Measurements from ENCODE around the gene MYO5B. TPM values are rescaled to one million over a fixed set of nuclear protein-coding genes. Genes with fewer than 3 reads are reported as not detected.

MYO5B gene
- total and polyA plus RNA-seq, 9 of the 15 experiments (the other 6 are each of a cell fraction or from before 2014, with no cell fraction given): 0.07 to 0.42 (median 0.28) TPM

GRCh38 chr18:49966090-49966489, 228.9 kb downstream of the MYO5B start (continued):
- TF ChIP-seq, protein P1, sequence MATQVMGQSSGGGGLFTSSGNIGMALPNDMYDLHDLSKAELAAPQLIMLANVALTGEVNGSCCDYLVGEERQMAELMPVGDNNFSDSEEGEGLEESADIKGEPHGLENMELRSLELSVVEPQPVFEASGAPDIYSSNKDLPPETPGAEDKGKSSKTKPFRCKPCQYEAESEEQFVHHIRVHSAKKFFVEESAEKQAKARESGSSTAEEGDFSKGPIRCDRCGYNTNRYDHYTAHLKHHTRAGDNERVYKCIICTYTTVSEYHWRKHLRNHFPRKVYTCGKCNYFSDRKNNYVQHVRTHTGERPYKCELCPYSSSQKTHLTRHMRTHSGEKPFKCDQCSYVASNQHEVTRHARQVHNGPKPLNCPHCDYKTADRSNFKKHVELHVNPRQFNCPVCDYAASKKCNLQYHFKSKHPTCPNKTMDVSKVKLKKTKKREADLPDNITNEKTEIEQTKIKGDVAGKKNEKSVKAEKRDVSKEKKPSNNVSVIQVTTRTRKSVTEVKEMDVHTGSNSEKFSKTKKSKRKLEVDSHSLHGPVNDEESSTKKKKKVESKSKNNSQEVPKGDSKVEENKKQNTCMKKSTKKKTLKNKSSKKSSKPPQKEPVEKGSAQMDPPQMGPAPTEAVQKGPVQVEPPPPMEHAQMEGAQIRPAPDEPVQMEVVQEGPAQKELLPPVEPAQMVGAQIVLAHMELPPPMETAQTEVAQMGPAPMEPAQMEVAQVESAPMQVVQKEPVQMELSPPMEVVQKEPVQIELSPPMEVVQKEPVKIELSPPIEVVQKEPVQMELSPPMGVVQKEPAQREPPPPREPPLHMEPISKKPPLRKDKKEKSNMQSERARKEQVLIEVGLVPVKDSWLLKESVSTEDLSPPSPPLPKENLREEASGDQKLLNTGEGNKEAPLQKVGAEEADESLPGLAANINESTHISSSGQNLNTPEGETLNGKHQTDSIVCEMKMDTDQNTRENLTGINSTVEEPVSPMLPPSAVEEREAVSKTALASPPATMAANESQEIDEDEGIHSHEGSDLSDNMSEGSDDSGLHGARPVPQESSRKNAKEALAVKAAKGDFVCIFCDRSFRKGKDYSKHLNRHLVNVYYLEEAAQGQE (IDR thresholded peaks at IDR 0.05; ENCODE audit: borderline replicate concordance): no peak
- TF ChIP-seq, protein P1 (CRISPR knock-in tag; IDR thresholded peaks at IDR 0.05; ENCODE audit: low read depth): no peak
- TF ChIP-seq KAT2B (IDR thresholded peaks at IDR 0.05; ENCODE audit: low read depth, low read length): no peak
- TF ChIP-seq SNIP1 (IDR thresholded peaks at IDR 0.05; ENCODE audit: low read depth): no peak
- no peak for TF ChIP-seq ZNF57 (CRISPR knock-in tag; IDR thresholded peaks at IDR 0.05)
- TF ChIP-seq FOXA1 (IDR thresholded peaks at IDR 0.05; ENCODE audit: borderline replicate concordance): no peak
- TF ChIP-seq, protein P2, sequence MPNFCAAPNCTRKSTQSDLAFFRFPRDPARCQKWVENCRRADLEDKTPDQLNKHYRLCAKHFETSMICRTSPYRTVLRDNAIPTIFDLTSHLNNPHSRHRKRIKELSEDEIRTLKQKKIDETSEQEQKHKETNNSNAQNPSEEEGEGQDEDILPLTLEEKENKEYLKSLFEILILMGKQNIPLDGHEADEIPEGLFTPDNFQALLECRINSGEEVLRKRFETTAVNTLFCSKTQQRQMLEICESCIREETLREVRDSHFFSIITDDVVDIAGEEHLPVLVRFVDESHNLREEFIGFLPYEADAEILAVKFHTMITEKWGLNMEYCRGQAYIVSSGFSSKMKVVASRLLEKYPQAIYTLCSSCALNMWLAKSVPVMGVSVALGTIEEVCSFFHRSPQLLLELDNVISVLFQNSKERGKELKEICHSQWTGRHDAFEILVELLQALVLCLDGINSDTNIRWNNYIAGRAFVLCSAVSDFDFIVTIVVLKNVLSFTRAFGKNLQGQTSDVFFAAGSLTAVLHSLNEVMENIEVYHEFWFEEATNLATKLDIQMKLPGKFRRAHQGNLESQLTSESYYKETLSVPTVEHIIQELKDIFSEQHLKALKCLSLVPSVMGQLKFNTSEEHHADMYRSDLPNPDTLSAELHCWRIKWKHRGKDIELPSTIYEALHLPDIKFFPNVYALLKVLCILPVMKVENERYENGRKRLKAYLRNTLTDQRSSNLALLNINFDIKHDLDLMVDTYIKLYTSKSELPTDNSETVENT (CRISPR knock-in tag; IDR thresholded peaks at IDR 0.05): no peak
